ENCODE data around the gene FTCD. TPM values are rescaled to one million over a fixed set of nuclear protein-coding genes. Genes with fewer than 3 reads are reported as not detected.

FTCD gene
- total and polyA plus RNA-seq, 10 of the 15 experiments (the other 5 are each of a cell fraction or from before 2014, with no cell fraction given) = 0.27 to 0.28 TPM; not detected in 8

DNA sequence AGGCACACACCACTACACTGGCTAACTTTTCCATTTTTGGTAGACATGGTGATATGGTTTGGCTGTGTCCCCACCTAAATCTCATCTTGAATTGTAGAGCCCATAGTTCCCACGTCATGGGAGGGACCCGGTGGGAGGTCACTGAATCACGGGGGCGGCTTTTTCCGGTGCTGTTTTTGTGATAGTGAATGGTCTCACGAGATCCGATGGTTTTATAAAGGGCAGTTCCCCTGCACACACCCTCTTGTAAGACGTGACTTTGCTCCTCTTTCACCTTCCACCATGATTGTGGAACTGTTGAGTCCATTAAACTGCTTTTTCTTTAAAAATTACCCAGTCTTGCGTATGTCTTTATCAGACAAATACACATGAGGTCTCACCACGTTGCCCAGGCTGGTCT lies 1.3 kb upstream of the FTCD start:
- 45% methylated on average over 10 of the region's 10 CpGs for WGBS (ENCODE audit: insufficient coverage, insufficient replicate concordance, low lambda C conversion rate, missing lambda C conversion rate)
- intact Hi-C loops (cut with micrococcal nuclease; ENCODE audit: unreplicated experiment) = no loop called here
- FAIRE-seq (no peak), DNase-seq (ENCODE audit: low read depth, low spot score) (no peak), ATAC-seq (no peak)
- RAD21 ChIA-PET (ENCODE audit: unreplicated experiment) = no interaction called here
- H3K4me3 ChIP-seq = no peak overlapping the region
- CTCF ChIA-PET = no interaction called here
- no peaks in the 10 kb centered on the region for H3K4me1 ChIP-seq (ENCODE audit: control insufficient read depth, insufficient read depth, low read length)
- H3K9ac ChIP-seq (ENCODE audit: control insufficient read depth, insufficient read depth, low read length) = no peak overlapping the region
- no peak for TF ChIP-seq HDAC2 (IDR thresholded peaks at IDR 0.05)
- H3K4me2 ChIP-seq (ENCODE audit: control insufficient read depth, insufficient read depth) = no peak overlapping the region
- H2AFZ ChIP-seq (ENCODE audit: control insufficient read depth, low read depth, low read length) = no peak overlapping the region
- in situ Hi-C loops (cut with MboI) = no loop called here
- no peaks in the 10 kb centered on the region for H3K27me3 ChIP-seq (replicated peaks in 1 of 2; ENCODE audit: control insufficient read depth in 2 of 2, insufficient read depth in 2 of 2, low read length in 1 of 2)
- no peaks in the 10 kb centered on the region for H3K79me2 ChIP-seq (ENCODE audit: control insufficient read depth, insufficient read depth, low read length)
- SMC1A ChIA-PET (ENCODE audit: uncharacterized antibody, unreplicated experiment) = no interaction called here
- no peak overlapping the region for H3K27ac ChIP-seq (ENCODE audit: control insufficient read depth, insufficient read depth)
- no peaks in the 10 kb centered on the region for H3K36me3 ChIP-seq (ENCODE audit: control insufficient read depth in 2 of 2, insufficient read depth in 2 of 2, low read length in 1 of 2)
- BruUV-seq (replicated peaks) = no TSS peak
- H3K9me3 ChIP-seq (replicated peaks; ENCODE audit: control insufficient read depth, insufficient read depth, low read length) = no peaks in the 10 kb centered on the region; the same call in 2 of the 3 replicates
- POLR2A ChIA-PET = no interaction called here
- H4K20me1 ChIP-seq (ENCODE audit: control insufficient read depth, insufficient read depth) = no peaks in the 10 kb centered on the region

DNA sequence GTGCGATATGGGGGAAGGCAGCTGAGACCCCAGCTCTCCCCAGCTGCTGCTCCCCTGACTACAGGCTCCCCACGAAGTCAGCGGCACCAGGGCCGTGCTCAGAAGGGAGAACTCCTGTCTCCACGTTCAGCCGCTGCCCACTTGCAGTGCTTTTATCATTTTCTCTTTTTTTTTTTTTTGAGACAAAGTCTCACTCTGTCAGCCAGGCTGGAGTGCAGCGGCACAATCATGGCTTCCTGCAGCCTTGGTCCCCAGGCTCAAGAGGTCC lies 933 bp upstream of the FTCD start:
- Histone ChIP-seq H2AFZ (ENCODE audit: control insufficient read depth, low read depth, low read length) (no peak overlapping the region), H4K20me1 (ENCODE audit: control insufficient read depth, insufficient read depth) (no peaks in the 10 kb centered on the region), H3K27ac (ENCODE audit: control insufficient read depth, insufficient read depth) (no peak overlapping the region), H3K79me2 (ENCODE audit: control insufficient read depth, insufficient read depth, low read length) (no peaks in the 10 kb centered on the region), H3K4me1 (ENCODE audit: control insufficient read depth, insufficient read depth, low read length) (no peaks in the 10 kb centered on the region), H3K9me3 (replicated peaks; ENCODE audit: control insufficient read depth, insufficient read depth, low read length) (no peaks in the 10 kb centered on the region; the same call in 2 of the 3 replicates), H3K36me3 (ENCODE audit: control insufficient read depth in 2 of 2, insufficient read depth in 2 of 2, low read length in 1 of 2) (no peaks in the 10 kb centered on the region), H3K27me3 (replicated peaks in 1 of 2; ENCODE audit: control insufficient read depth in 2 of 2, insufficient read depth in 2 of 2, low read length in 1 of 2) (no peaks in the 10 kb centered on the region), H3K9ac (ENCODE audit: control insufficient read depth, insufficient read depth, low read length) (no peak overlapping the region), H3K4me3 (no peak overlapping the region), H3K4me2 (ENCODE audit: control insufficient read depth, insufficient read depth) (no peak overlapping the region)
- no peak for FAIRE-seq
- 77% methylated on average over 7 of the region's 7 CpGs for WGBS (ENCODE audit: insufficient coverage, insufficient replicate concordance, low lambda C conversion rate, missing lambda C conversion rate)
- DNase-seq (ENCODE audit: low read depth, low spot score) = no peak
- no peak for ATAC-seq
- intact Hi-C loops (cut with micrococcal nuclease; ENCODE audit: unreplicated experiment) (no loop called here), in situ Hi-C loops (cut with MboI) (no loop called here)
- ChIA-PET CTCF (no interaction called here), SMC1A (ENCODE audit: uncharacterized antibody, unreplicated experiment) (no interaction called here), POLR2A (no interaction called here), RAD21 (ENCODE audit: unreplicated experiment) (no interaction called here)
- no peak for TF ChIP-seq EP300 (IDR thresholded peaks at IDR 0.05; ENCODE audit: borderline replicate concordance in 1 of 2, control insufficient read depth in 1 of 2, low read depth in 2 of 2, low read length in 2 of 2)
- TF ChIP-seq ZNF207 (IDR thresholded peaks at IDR 0.05; ENCODE audit: borderline replicate concordance) = no peak
- TF ChIP-seq SMAD1 (IDR thresholded peaks at IDR 0.05; ENCODE audit: low read depth, partially characterized antibody) = no peak
- TF ChIP-seq SRF (IDR thresholded peaks at IDR 0.05; ENCODE audit: low read depth in 2 of 2, low read length in 2 of 2) = no peak
- TF ChIP-seq, protein P1, sequence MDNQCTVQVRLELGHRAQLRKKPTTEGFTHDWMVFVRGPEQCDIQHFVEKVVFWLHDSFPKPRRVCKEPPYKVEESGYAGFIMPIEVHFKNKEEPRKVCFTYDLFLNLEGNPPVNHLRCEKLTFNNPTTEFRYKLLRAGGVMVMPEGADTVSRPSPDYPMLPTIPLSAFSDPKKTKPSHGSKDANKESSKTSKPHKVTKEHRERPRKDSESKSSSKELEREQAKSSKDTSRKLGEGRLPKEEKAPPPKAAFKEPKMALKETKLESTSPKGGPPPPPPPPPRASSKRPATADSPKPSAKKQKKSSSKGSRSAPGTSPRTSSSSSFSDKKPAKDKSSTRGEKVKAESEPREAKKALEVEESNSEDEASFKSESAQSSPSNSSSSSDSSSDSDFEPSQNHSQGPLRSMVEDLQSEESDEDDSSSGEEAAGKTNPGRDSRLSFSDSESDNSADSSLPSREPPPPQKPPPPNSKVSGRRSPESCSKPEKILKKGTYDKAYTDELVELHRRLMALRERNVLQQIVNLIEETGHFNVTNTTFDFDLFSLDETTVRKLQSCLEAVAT (IDR thresholded peaks at IDR 0.05) = no peak
- no peak for TF ChIP-seq SIX5 (IDR thresholded peaks at IDR 0.05; ENCODE audit: low read depth, low read length, severe bottlenecking)
- no peak for TF ChIP-seq NR2F1 (conservative IDR thresholded peaks at IDR 0.05)
- no peak for TF ChIP-seq TAF1 (IDR thresholded peaks at IDR 0.05; ENCODE audit: borderline replicate concordance, low read depth, low read length)
- no peak for TF ChIP-seq POU2F2 (IDR thresholded peaks at IDR 0.05; ENCODE audit: borderline replicate concordance, low read depth, low read length)
- no peak for TF ChIP-seq YBX1 (IDR thresholded peaks at IDR 0.05)
- TF ChIP-seq, protein P2, sequence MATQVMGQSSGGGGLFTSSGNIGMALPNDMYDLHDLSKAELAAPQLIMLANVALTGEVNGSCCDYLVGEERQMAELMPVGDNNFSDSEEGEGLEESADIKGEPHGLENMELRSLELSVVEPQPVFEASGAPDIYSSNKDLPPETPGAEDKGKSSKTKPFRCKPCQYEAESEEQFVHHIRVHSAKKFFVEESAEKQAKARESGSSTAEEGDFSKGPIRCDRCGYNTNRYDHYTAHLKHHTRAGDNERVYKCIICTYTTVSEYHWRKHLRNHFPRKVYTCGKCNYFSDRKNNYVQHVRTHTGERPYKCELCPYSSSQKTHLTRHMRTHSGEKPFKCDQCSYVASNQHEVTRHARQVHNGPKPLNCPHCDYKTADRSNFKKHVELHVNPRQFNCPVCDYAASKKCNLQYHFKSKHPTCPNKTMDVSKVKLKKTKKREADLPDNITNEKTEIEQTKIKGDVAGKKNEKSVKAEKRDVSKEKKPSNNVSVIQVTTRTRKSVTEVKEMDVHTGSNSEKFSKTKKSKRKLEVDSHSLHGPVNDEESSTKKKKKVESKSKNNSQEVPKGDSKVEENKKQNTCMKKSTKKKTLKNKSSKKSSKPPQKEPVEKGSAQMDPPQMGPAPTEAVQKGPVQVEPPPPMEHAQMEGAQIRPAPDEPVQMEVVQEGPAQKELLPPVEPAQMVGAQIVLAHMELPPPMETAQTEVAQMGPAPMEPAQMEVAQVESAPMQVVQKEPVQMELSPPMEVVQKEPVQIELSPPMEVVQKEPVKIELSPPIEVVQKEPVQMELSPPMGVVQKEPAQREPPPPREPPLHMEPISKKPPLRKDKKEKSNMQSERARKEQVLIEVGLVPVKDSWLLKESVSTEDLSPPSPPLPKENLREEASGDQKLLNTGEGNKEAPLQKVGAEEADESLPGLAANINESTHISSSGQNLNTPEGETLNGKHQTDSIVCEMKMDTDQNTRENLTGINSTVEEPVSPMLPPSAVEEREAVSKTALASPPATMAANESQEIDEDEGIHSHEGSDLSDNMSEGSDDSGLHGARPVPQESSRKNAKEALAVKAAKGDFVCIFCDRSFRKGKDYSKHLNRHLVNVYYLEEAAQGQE (IDR thresholded peaks at IDR 0.05; ENCODE audit: low read depth, low read length) = no peak
- TF ChIP-seq ZNF24 (IDR thresholded peaks at IDR 0.05) = no peak
- TF ChIP-seq HDGF (IDR thresholded peaks at IDR 0.05) = no peak
- BruUV-seq (replicated peaks) = no TSS peak

Measured in GM12878 (cell line).